HG03442 (cell line): Measurements from ENCODE around the gene RPS14.

Source experiments
- ATAC-seq: cut with Tn5 transposase; IDR thresholded peaks from one replicate; pipeline ENCODE4 v1.9.1; 2021; ENCODE audit warnings: mild to moderate bottlenecking, moderate library complexity; ENCODE audit not compliant: unreplicated experiment

Gene RPS14

DNA sequence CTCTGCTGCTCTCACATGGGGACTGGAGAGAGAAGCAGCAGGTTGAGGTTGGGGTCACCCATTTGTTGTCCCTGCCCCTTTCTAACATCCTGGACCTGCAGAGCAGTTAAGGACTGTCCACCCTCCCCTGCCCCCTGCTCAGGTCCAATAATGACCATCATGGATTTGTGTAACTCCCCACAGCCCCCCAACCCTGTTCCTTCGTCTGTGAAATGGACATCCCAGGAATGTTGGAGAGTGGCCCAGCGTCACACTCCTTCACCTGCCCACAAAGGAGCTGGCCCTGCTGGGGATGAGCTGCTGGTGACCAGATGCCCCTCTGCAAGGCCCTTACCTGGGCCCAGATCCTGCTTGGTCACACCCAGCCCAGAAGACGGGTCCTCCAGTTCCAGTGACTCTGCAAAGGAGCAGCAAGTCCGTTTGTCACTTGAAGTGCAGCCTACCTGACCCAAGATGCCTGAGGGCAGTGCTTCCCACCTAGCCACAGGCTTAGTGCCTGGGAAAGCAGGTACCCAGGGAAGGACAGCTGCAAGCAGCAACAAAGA is 47.2 kb downstream of the RPS14 start:
- ATAC-seq = no peak

DNA sequence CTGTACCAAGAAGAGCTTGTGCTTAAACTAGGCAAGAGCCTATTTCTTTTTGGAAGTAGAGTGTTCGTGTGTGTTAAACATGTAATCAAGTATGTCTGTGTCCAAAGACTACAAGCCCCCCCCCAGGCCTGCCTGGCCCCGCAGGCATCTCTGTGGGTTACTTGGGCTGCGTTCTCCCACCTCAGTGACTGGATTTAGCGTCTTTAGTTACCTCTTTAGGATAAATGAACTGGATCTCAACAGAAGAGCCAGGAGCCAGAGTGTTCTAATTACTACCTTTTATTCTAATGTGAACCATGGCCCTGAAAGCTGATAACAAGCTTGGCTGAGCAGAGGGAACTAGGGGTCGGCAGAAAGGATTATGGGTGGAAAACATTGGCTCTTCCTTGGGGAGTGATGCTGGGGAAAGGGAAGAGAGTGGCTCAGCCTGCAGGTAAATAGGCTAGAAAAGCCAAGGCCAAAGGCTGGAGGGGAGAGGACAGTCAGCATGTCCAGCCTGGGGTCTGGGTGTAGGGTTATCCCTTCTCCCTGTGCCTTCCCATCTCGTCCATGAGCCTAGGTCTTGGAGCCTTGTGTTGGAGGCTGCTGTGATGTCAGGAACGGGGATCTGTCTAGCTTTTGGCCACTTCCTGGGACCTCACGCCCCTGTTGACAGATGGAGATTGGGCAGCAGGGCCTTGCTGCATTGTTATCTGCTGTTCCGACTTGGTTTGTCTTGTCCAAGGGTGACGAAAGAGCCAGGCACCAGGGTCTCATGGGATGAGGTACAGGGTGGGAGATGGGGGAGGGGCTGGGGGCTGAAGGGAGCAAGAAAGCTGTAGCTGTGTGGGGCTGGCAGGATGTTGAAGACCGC is 47.9 kb downstream of the RPS14 start:
- no peak for ATAC-seq

DNA sequence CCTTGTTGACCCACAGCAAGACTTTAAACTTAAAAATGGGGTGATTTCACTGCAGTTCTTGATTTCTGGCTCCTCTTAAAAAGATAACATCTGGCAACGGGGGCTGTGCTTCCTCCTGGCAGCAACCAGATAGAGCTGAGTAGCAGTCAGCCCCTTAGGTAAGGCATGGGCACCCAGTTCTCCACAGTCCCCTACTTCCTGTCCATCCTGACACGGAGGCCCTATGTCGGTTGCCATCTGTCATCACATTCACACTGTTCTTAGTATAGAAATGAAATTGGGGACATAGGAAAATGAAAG is 48.5 kb downstream of the RPS14 start:
- no peak for ATAC-seq

DNA sequence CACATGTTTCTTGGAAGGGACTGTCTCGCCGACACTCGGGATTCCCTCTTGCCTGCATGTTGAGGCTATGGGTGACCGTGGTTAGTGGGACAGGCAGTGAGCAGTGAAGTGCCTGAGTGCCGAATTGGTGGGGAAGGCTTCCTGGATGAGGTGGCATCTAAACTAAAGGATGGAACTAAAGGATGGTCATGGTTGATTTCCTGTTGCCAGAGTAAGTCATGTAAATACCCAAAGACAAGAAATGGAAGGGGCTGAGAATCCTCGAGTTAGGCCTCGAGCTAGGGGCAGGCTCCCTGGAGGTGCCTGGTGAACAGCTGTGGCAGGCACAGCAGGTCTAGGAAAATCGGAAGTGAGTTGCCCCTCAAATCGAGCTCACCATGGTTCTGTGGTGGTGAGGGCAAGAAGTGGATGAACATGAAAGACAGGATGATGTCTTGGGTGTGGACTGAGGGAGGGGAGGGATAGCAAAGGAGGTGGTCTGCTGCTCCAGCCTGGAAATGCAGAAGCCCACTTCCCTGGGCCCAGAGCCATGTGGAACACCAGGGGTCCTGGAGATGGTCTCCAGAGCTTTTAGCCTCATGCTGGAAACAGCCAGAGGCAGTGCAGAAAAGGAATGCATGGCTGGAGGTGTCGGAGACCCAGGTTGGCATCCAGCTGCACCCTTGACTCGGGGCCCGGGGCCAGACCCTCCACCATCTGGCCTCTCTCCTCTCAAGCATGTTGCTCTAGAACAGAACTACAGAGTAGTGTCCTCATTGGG is 49.0 kb downstream of the RPS14 start:
- ATAC-seq = no peak

DNA sequence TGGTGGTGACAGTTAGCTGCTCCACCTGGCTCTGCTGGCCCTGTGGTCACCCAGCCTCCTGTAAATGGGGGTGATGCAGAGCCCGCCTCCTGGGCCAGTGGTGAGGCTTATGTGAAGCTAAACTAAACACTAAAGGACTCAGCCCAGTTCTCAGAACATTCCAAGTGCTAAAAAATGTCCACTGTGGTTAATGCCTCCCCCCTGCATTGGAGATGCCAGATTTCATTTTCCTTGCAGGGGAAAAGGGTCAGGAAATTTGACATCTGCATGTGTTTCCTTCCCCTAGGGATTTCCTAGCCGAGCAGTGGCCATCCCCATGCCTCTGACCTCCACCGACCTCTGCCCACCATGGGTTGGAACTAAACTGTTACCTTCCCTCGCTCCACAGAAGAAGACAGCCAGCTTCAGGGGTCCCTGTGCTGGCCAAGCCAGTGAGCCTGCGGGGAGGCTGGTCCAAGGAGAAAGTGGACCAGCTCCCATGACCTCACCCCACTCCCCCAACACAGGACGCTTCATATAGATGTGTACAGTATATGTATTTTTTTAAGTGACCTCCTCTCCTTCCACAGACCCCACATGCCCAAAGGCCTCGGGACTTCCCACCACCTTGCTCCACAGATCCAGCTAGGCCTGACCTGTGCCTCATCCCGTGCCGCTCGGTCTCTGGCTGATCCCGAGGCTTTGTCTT is 49.9 kb downstream of the RPS14 start:
- peak; percentile 1 for ATAC-seq

DNA sequence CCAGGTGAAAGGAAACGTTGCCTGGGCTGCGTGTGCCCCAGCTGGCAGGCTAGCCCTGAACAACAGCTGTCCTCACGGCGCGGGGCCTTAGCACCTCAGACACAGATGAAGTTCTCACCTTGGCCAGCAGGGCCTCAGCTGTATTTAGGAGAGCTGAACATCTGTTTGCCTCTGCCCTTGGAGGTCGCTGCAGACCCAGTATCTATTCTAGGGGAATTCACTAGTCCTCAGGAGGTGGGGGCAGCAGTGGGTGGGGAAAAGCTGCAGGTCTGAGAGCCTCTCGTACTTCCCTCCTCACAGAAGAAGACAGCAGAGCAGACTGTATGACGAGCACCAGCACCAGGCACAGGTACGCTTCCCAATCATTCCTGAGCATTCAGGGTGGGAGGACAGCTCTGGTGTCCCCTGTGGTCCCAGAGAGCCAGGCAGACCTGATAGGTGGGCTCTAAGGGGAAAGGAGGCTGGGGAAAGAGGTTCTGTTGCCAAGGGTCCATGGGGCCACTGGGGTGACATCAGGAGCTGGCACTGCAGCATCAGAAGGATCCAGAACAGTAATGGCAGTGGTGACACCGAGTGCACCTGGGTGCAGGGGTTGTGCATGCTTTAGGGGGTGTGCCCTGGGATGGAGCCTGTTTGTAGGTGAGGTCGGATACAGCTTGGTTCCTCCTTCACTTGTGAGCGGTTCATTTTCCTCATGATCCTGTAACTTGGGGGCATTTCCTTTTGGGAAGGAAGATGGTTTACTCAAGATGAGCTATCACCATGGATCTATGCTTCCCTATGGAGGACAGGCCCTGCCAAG is 50.6 kb downstream of the RPS14 start:
- peak; percentile 56 for ATAC-seq

DNA sequence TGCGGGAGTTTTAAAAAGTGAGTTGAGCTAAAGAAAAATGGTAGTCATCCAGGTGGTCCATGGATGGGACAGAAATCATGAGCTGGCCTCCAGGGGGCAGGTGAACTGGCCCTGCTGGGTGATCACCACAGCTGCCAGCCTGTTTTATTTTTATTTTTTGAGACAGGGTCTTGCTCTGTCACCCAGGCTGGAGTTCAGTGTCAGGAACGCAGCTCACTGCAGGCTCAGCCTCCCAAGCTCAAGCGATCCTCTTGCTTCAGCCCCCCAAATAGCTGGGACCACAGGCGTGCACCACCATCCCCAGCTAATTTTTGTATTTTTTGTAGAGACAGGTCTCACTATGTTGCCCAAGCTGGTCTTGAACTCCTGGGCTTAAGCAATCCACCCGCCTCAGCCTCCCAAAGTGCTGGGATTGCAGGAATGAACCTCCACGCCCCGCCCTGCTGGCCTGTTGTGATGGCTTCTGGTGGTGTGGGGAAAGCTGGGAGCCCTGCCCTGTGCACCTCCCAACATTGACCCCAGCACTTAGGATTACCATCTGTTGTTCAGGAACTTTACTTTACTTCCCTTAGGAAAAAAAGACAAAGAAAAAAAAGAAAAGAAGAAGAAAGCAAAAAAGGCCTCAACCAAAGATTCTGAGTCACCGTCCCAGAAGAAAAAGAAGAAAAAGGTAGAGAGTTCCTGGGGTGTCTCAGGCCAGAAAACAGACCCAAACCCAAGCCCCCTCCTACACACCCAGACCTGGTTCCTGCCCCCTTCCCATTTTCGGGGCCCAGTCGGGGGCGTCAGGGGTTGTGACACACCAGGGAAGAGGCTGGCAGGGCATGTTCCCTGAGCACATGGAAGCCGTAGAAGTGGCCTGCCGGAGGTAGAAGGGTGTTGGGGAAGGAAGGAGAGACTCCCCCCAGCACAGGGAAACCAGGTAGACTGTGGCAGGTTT is 51.5 kb downstream of the RPS14 start:
- ATAC-seq = no peak

DNA sequence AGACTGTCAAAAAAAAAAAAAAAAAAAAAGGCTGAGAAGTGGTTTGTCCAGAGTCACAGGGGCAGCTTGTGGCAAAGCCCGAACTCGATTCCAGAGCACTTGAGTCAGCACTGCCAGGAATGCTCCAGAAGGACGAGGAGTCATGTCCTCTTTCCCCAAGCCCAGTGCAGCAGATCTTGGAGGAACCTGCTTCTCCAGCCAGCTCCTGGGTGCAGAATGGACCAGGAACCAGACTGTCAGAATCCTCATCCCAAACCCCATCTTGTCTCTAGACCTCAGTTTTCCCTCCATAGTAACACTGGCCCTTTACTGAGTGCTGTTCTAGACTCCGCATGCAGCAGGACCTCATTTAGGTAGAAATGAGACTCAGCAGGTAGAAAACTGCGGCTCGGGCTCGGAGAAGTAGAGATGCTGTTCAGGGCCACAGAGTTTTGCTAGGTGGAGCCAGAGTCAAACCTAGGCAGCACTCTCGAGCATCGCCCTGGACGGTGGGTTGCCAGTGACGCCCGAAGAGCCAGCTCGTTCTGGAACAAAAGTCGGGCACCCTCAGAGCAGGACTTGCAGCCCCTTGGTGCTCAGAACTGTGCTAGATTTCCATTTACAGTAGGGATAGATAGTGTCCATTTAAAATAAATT is 52.3 kb downstream of the RPS14 start:
- ATAC-seq = no peak

DNA sequence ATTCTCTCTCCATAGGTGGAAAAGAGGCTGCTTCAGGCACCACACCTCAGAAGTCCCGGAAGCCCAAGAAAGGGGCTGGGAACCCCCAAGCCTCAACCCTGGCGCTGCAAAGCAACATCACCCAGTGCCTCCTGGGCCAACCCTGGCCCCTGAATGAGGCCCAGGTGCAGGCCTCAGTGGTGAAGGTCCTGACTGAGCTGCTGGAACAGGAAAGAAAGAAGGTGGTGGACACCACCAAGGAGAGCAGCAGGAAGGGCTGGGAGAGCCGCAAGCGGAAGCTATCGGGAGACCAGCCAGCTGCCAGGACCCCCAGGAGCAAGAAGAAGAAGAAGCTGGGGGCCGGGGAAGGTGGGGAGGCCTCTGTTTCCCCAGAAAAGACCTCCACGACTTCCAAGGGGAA is 53.3 kb downstream of the RPS14 start:
- no peak for ATAC-seq

DNA sequence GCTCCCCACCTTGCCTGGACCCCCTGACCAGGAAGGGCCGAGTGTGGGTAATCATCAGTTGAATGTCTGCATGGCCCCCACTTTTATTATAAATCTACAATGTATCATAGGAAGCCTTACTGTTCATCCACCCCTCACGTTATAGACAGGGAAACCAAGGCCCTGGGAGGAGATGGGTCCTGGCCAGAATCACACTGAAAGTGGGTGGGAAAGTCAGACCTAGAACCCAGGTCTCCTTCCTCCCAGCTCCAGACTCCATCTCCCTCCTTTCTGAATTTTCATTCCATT is 53.9 kb downstream of the RPS14 start:
- ATAC-seq = no peak

DNA sequence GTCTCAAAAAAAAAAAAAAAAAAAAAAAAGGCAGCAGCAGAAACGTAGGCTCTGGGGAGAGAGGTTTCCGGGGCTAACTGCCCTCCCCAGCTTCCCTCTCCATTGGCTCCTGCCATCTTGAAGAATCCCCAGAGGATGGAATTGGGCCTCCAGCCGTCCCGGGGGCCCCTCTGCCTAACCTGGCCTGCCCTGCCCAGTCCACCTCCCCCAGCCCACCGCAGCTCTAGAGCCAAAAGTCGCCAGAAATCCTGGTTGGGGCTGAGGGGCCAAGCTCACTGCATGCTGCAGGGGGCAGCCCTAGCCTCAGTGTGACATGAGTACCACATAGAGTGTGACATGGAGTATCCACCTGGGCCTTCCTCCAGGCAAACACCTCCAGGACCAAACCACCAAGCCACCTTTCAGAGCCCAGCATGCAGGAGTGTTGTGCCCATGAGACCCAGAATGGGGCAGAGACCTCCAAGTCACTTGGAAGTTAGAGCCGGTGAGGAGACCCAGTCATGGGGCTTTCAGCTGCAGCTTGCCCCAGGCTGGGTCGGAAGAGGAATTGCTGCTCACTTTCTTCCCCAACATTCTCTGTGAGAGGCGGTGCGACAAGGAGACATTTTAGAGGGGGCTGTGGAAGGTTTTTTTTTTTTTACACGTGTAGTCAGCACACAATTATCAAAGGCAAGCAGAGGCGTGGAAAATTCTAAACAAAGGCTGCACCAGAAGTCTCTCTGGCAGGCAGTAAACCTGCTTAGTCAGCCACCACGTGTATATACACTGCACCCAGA is 54.4 kb downstream of the RPS14 start:
- ATAC-seq = no peak

DNA sequence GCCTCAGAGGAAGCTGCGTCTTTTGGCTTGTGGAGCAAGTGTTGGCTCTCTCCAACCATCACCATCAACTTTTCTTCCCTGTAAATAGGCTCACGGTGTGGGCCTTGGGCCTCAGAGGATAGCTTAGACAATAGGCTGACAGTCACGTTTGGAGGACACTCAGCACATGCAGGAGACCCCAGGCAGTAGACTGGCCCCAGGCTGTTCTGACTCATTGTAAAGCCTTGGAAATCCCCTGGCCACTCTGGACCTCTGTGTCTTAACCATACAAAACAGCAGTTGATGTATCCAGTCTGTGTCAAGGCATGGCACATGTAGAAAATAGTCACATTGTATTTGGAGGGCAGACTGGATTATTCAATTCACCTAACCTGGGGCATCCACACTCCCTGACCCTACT is 55.4 kb downstream of the RPS14 start:
- ATAC-seq = peak; percentile 32

DNA sequence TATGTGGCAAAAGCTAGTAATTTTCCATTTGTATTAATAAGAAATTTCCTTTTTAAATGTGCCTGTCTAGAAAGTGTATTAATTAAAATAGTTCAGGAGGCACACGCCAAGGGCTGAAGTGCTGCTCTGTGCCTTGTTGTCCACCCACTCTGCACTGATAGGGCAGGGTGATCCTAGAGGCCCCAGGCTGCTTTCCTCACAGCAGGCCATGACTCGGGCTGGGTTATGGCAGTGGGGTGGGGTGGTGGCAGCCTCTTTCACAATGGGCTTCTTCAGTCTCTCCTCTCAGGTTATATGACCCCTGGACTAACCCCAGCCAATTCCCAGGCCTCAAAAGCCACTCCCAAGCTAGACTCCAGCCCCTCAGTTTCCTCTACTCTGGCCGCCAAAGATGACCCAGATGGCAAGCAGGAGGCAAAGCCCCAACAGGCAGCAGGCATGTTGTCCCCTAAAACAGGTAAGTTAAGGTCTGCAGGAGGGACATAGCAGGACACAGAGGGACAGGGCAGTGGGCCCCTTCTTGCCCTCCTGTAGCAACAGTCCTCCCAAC is 56.4 kb downstream of the RPS14 start:
- no peak for ATAC-seq

DNA sequence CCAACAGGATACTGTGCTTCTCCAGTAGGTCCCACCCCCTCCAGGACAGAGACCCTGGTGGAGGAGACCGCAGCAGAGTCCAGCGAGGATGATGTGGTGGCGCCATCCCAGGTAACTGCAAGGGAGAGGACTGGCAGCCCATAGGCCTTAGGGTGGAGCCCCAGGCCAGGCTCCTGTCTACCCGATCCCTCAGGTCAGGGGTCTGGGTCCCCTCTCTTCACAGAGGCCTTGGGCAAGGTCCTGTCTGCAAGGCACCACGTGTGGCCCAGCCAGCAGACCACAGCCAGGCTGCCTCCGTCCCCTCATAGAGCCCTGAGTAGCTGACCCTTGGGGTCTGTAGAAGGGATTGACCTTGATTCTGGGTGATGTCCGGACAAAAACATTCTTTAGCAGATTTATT is 56.9 kb downstream of the RPS14 start:
- no peak for ATAC-seq
